CD14-positive monocyte (primary cell): ENCODE measurements around the gene CELF4. TPM values are rescaled to one million over a fixed set of nuclear protein-coding genes. Genes with fewer than 3 reads are reported as not detected.

Source experiments
- DNase-seq, 3 donors: peaks; one replicate each; pipeline ENCODE4 v3.0.0-alpha.2; 2011 to 2022
- H2AFZ ChIP-seq: 2 replicates; pipeline ENCODE4 v1.6.0; 2012; ENCODE audit warnings: mild to moderate bottlenecking, low read depth, low read length, inconsistent platforms; ENCODE audit not compliant: insufficient read depth, poor library complexity, severe bottlenecking
- H3K27ac ChIP-seq, 2 donors: 1 replicate in 1 of 2; 2 replicates in 1 of 2; pipeline ENCODE4 v1.5.1; 2012 to 2013; ENCODE audit warnings: low read length in 2 of 2, control low read depth in 1 of 2, inconsistent platforms in 1 of 2, low read depth in 1 of 2, mild to moderate bottlenecking in 1 of 2
- H3K27me3 ChIP-seq, 2 donors: one replicate each; pipeline versions ENCODE4 v1.6.0 to v1.6.1; 2011 to 2013; ENCODE audit warnings: low read length in 2 of 2; ENCODE audit not compliant: control insufficient read depth in 2 of 2, insufficient read depth in 2 of 2
- H3K36me3 ChIP-seq, 2 donors: replicated peaks in 1 of 2; 1 replicate in 1 of 2; 2 replicates in 1 of 2; pipeline versions ENCODE4 v1.5.1 to v1.6.1; 2012 to 2013; ENCODE audit warnings: low read length in 2 of 2, control low read depth in 1 of 2, inconsistent platforms in 1 of 2, mild to moderate bottlenecking in 1 of 2; ENCODE audit not compliant: insufficient read depth in 2 of 2, control insufficient read depth in 1 of 2
- H3K4me1 ChIP-seq, 2 donors: 1 replicate in 1 of 2; 2 replicates in 1 of 2; pipeline versions ENCODE4 v1.5.1 to v1.6.1; 2012 to 2013; ENCODE audit warnings: low read length in 2 of 2, control low read depth in 1 of 2, inconsistent platforms in 1 of 2, mild to moderate bottlenecking in 1 of 2, moderate library complexity in 1 of 2; ENCODE audit not compliant: insufficient read depth in 2 of 2, control insufficient read depth in 1 of 2
- H3K4me2 ChIP-seq: replicated peaks from 2 replicates; pipeline ENCODE3; 2012; ENCODE audit warnings: low read length, moderate library complexity, mild to moderate bottlenecking; ENCODE audit not compliant: poor library complexity, severe bottlenecking; ENCODE audit errors: extremely low read depth
- H3K4me3 ChIP-seq, 3 experiments: fragments of 200-600 bp in 1 of 3; sonication (generic) in 1 of 3; replicated peaks in 1 of 3; 1 replicate in 2 of 3; 2 replicates in 1 of 3; pipeline ENCODE4 v1.5.1; 2011 to 2013; ENCODE audit warnings: low read length in 3 of 3, mild to moderate bottlenecking in 3 of 3, control low read depth in 2 of 3, low read depth in 2 of 3, inconsistent platforms in 1 of 3, moderate library complexity in 1 of 3
- H3K79me2 ChIP-seq: 2 replicates; pipeline ENCODE4 v1.6.0; 2012; ENCODE audit warnings: mild to moderate bottlenecking, control low read depth, inconsistent platforms, low read length, moderate library complexity; ENCODE audit not compliant: insufficient read depth
- H3K9ac ChIP-seq: 2 replicates; pipeline ENCODE4 v1.6.0; 2017; ENCODE audit warnings: low read length, mild to moderate bottlenecking; ENCODE audit not compliant: insufficient read depth, poor library complexity, severe bottlenecking
- H3K9me3 ChIP-seq, 2 donors: replicated peaks in 1 of 2; 1 replicate in 1 of 2; 2 replicates in 1 of 2; pipeline versions ENCODE4 v1.5.1 to v1.6.1; 2012 to 2013; ENCODE audit warnings: low read length in 2 of 2, control low read depth in 1 of 2; ENCODE audit not compliant: control insufficient read depth in 1 of 2, insufficient read depth in 1 of 2
- H4K20me1 ChIP-seq: 2 replicates; pipeline ENCODE4 v1.6.0; 2012; ENCODE audit warnings: mild to moderate bottlenecking, low read length, control low read depth, moderate library complexity; ENCODE audit not compliant: insufficient read depth
- H3K27ac Mint-ChIP-seq, 7 donors: one replicate each; pipeline ENCODE4 v1.8.0; 2020; ENCODE audit warnings: mild to moderate bottlenecking in 7 of 7, mixed read lengths in 7 of 7, moderate library complexity in 6 of 7, inconsistent platforms in 2 of 7
- H3K27me3 Mint-ChIP-seq, 3 donors: one replicate each; pipeline ENCODE4 v1.8.0; 2021 to 2022; ENCODE audit warnings: low read depth in 3 of 3, mild to moderate bottlenecking in 3 of 3, mixed read lengths in 3 of 3, moderate library complexity in 3 of 3, inconsistent platforms in 1 of 3
- H3K36me3 Mint-ChIP-seq, 2 donors: one replicate each; pipeline ENCODE4 v1.8.0; 2020; ENCODE audit warnings: mixed read lengths in 2 of 2, inconsistent platforms in 1 of 2, mild to moderate bottlenecking in 1 of 2
- H3K4me1 Mint-ChIP-seq: one replicate; pipeline ENCODE4 v1.8.0; 2020; ENCODE audit warnings: mild to moderate bottlenecking, mixed read lengths
- H3K4me3 Mint-ChIP-seq, 2 donors: one replicate each; pipeline ENCODE4 v1.8.0; 2020; ENCODE audit warnings: mild to moderate bottlenecking in 2 of 2, mixed read lengths in 2 of 2, moderate library complexity in 1 of 2
- H3K9me3 Mint-ChIP-seq, 7 donors: one replicate each; pipeline ENCODE4 v1.8.0; 2020 to 2022; ENCODE audit warnings: mixed read lengths in 7 of 7, mild to moderate bottlenecking in 6 of 7, moderate library complexity in 6 of 7, inconsistent platforms in 2 of 7
- WGBS: methylation state at CpG from one replicate; pipeline ENCODE4 v1.1.5; 2013; ENCODE audit warnings: missing lambda C conversion rate; ENCODE audit not compliant: insufficient coverage; 5-methylcytosine and 5-hydroxymethylcytosine counted together
- intact Hi-C, 2 donors: fragments of 100-400 bp; cut with micrococcal nuclease; formaldehyde crosslinking; loops; one replicate each; pipeline versions ENCODE4 v1.15.0 to v1.15.1; 2023
- polyA plus RNA-seq, 3 donors: library from polyadenylated mRNA; depleted of rRNA in 1 of 3; unstranded in 2 of 3; stranded (reverse) in 1 of 3; fragments of 300-500 nt in 2 of 3; fragments of >200 nt in 1 of 3; fragmentation: Illumina TruSeq in 2 of 3; gene quantifications; 1 replicate in 2 of 3; 2 replicates in 1 of 3; pipeline ENCODE4 v1.2.3, GENCODE V29; 2012 to 2021
- TF ChIP-seq, protein P1 (sequence below): fragments of 200-600 bp; IDR thresholded peaks from one replicate; pipeline ENCODE4 v1.8.0; 2022; ENCODE audit warnings: antibody characterized with exemption, mild to moderate bottlenecking

The CELF4 gene
- polyA plus RNA-seq, 3 donors: not detected

DNA sequence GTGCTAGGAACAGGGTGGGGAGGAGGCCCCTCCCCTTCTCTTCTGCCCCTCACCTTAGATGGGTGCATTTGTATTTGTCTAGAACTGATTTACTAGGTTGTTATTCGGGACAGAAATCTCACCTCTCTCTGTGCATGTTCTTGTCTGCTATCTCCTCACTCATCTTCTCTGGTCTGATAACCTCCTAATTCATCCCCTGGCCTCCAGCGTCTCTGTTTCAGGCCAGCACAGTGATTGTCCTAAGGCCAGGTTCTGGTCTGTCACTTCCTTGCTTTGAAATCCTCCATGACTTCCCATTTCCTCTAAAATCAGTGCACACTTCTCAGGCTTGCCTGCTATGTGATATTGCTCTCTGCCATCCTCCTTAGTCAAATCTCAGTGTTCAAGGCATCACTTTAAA, 58.4 kb downstream of the CELF4 start:
- Histone ChIP-seq H3K27me3 (no peaks in the 10 kb centered on the region), H3K4me1 (no peaks in the 10 kb centered on the region), H3K9ac (no peak overlapping the region), H4K20me1 (no peaks in the 10 kb centered on the region), H3K79me2 (no peaks in the 10 kb centered on the region), H2AFZ (no peak overlapping the region), H3K36me3 (no peaks in the 10 kb centered on the region), H3K4me2 (no peak overlapping the region), H3K4me3 (no peak overlapping the region), H3K27ac (no peak overlapping the region), H3K9me3 (peaks cover 0 to 6% of the 10 kb centered on the region in 2 donors)
- DNase-seq: no peak
- Mint-ChIP-seq H3K9me3 (peaks cover 0 to 11% (median 7%) of the 10 kb centered on the region in 7 donors), H3K27me3 (peaks cover 1 to 4% (median 3%) of the 10 kb centered on the region in 3 donors), H3K4me3 (no peak overlapping the region), H3K27ac (no peak overlapping the region), H3K4me1 (no peaks in the 10 kb centered on the region), H3K36me3 (no peaks in the 10 kb centered on the region)
- TF ChIP-seq, protein P1, sequence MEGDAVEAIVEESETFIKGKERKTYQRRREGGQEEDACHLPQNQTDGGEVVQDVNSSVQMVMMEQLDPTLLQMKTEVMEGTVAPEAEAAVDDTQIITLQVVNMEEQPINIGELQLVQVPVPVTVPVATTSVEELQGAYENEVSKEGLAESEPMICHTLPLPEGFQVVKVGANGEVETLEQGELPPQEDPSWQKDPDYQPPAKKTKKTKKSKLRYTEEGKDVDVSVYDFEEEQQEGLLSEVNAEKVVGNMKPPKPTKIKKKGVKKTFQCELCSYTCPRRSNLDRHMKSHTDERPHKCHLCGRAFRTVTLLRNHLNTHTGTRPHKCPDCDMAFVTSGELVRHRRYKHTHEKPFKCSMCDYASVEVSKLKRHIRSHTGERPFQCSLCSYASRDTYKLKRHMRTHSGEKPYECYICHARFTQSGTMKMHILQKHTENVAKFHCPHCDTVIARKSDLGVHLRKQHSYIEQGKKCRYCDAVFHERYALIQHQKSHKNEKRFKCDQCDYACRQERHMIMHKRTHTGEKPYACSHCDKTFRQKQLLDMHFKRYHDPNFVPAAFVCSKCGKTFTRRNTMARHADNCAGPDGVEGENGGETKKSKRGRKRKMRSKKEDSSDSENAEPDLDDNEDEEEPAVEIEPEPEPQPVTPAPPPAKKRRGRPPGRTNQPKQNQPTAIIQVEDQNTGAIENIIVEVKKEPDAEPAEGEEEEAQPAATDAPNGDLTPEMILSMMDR: no peak
- intact Hi-C loops: no loop called here
- 25% methylated on average over 1 of the region's 2 CpGs for WGBS

DNA sequence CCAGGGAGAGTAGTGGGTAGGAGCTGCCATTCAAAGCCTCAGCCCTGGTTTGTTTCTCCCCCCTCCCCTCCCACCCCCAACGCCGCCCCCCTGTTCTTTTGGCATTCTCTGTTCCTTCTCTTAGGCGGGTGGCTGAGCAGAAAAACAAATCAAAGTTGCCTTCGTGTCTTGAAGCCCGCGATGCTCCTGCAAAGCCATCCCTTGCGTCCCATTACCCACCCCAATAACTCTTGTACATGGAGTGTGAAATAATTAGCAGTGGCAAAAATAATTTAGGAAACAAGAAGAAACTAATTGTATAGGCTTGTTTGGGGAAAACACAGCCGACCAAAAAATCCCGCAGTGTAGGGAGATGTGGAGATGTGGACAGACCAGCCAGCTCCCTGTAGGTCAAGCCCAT, 59.6 kb downstream of the CELF4 start:
- no peak overlapping the region for H3K4me3 Mint-ChIP-seq
- no peaks in the 10 kb centered on the region for H3K36me3 Mint-ChIP-seq
- TF ChIP-seq, protein P1: no peak
- Histone ChIP-seq H3K36me3 (no peaks in the 10 kb centered on the region), H3K79me2 (no peaks in the 10 kb centered on the region), H3K4me1 (no peaks in the 10 kb centered on the region), H3K9ac (no peak overlapping the region), H3K4me3 (no peak overlapping the region), H3K9me3 (peaks cover 0 to under 1% of the 10 kb centered on the region in 2 donors), H2AFZ (no peak overlapping the region), H3K4me2 (no peak overlapping the region), H3K27ac (no peak overlapping the region), H4K20me1 (no peaks in the 10 kb centered on the region), H3K27me3 (no peaks in the 10 kb centered on the region)
- peaks cover 0 to 10% (median 3%) of the 10 kb centered on the region in 7 donors for H3K9me3 Mint-ChIP-seq
- intact Hi-C loops: no loop called here
- no peak for DNase-seq
- no CpG with 5 or more reads among the region's 9 CpGs for WGBS
- H3K27me3 Mint-ChIP-seq: peaks cover 1 to 7% (median 3%) of the 10 kb centered on the region in 3 donors
- no peaks in the 10 kb centered on the region for H3K4me1 Mint-ChIP-seq
- H3K27ac Mint-ChIP-seq: no peak overlapping the region
